Measurements from ENCODE around the gene ARID1B. TPM values are rescaled to one million over a fixed set of nuclear protein-coding genes. Genes with fewer than 3 reads are reported as not detected.
A peak's percentile ranks its signal among the peaks of the same experiment; 100 is the strongest.

The ARID1B gene
- total and polyA plus RNA-seq, 7 donors: 8.1 to 61.1 (median 53.1) TPM

DNA sequence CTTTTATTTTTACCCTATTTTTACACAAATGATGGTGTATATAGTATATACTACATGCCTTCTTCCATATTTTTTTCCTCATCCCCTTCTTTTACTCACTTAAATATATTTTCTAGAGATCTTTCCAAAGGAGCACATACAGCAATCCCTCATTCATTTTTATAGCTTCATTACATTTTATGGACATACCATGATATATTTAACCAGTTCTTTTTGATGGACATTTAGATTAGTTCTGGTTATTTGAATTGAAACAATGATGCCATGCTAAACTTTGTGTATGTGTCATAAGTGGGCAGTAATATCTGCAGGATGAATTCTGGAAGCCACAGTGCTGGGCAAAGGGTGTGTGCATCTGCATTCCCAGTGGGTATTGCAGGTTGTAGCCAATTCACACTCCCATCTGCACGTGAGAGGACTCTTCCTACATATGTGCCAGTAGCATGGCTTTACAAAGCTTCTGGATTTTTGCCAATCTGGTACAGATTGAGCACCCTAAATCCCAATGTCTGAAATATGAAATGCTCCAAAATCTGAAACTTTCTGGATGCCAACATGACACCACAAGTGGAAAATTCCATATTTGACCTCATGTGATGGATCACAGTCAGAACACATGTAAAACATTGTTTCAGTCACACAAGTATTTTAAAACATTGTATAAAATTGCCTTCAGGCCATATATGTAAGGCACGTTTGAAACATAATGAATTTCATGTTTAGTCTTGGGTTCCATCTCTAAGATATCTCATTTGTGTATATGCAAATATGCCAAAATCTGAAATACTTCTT, 127.2 kb downstream of the ARID1B start:
- H3K4me3 ChIP-seq: no peak overlapping the region
- peaks cover 9% of the 10 kb centered on the region for H3K4me1 ChIP-seq

DNA sequence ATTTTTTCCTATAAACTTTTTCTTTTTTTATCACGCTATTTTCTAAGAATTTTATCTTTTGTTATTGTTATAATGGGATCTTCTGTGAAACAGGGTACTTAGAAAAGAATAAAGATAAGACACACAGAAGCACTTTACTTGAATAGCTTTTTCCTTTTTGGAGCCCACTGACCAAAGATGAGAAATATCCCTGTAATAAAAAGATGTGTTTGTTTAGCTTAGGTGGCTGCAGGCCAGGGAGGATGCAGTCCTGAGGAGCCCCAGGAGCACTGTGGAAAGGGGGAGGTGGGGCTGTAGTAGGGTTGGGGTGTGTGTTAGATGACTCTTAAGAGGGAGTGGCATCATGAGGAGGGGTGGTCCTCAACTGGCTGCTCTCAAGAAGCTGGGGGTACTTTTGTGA, 128.6 kb downstream of the ARID1B start:
- no peaks in the 10 kb centered on the region for H3K9me3 ChIP-seq
- H3K36me3 ChIP-seq (ENCODE audit: insufficient read depth in 1 of 2, low read depth in 1 of 2): no peaks in the 10 kb centered on the region
- TF ChIP-seq, protein P1, sequence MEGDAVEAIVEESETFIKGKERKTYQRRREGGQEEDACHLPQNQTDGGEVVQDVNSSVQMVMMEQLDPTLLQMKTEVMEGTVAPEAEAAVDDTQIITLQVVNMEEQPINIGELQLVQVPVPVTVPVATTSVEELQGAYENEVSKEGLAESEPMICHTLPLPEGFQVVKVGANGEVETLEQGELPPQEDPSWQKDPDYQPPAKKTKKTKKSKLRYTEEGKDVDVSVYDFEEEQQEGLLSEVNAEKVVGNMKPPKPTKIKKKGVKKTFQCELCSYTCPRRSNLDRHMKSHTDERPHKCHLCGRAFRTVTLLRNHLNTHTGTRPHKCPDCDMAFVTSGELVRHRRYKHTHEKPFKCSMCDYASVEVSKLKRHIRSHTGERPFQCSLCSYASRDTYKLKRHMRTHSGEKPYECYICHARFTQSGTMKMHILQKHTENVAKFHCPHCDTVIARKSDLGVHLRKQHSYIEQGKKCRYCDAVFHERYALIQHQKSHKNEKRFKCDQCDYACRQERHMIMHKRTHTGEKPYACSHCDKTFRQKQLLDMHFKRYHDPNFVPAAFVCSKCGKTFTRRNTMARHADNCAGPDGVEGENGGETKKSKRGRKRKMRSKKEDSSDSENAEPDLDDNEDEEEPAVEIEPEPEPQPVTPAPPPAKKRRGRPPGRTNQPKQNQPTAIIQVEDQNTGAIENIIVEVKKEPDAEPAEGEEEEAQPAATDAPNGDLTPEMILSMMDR (IDR thresholded peaks at IDR 0.05): no peak
- H3K27ac ChIP-seq: no peak overlapping the region
- H3K4me3 ChIP-seq: no peak overlapping the region
- ATAC-seq (no peak), DNase-seq (no peak)
- no peaks in the 10 kb centered on the region for H3K27me3 ChIP-seq (ENCODE audit: insufficient read depth in 3 of 3, low read length in 2 of 3)
- intact Hi-C loops (cut with DNase I): no loop called here
- WGBS, 3 donors: 89 to 100% (median 100%) methylated on average over 1 of the region's 1 CpG
- peaks cover 8% of the 10 kb centered on the region for H3K4me1 ChIP-seq

More for the DNA sequence above, 127.2 kb downstream of the ARID1B start:
- H3K36me3 ChIP-seq (ENCODE audit: insufficient read depth in 1 of 2, low read depth in 1 of 2): no peaks in the 10 kb centered on the region
- no peak for ATAC-seq
- no peak for DNase-seq
- no peaks in the 10 kb centered on the region for H3K9me3 ChIP-seq
- H3K27me3 ChIP-seq (ENCODE audit: insufficient read depth in 3 of 3, low read length in 2 of 3): no peaks in the 10 kb centered on the region
- intact Hi-C loops (cut with DNase I): no loop called here
- TF ChIP-seq, protein P1 (IDR thresholded peaks at IDR 0.05): no peak
- no peak overlapping the region for H3K27ac ChIP-seq
- 43 to 60% (median 48%) methylated on average over 2 of the region's 2 CpGs for WGBS, 3 donors

DNA sequence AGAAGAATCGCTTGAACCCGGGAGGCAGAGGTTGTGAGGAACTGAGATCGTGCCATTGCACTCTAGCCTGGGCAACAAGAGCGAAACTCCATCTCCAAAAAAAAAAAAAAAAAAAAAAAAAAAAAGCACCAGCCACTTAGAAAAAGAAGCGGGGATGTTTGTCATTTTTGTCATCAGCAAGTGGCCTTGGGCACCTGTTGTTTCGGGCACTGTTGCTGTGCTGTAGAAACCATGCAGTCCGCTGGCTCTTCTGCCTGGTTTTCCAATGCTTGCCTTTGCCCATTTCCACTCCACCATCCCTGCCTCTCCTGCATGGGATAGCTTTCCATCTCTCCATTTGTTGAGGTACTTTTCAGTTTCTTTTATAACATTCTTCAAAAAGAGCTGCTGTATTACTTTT, 129.3 kb downstream of the ARID1B start:
- peaks cover 12% of the 10 kb centered on the region for H3K4me1 ChIP-seq
- intact Hi-C loops (cut with DNase I): no loop called here
- H3K27me3 ChIP-seq (ENCODE audit: insufficient read depth in 3 of 3, low read length in 2 of 3): no peaks in the 10 kb centered on the region
- H3K36me3 ChIP-seq (ENCODE audit: insufficient read depth in 1 of 2, low read depth in 1 of 2): no peaks in the 10 kb centered on the region
- DNase-seq (no peak), ATAC-seq (peak in 3 of 4 donors; percentile 48 to 52 (median 49))
- no peak overlapping the region for H3K27ac ChIP-seq
- 49 to 69% (median 64%) methylated on average over 7 of the region's 7 CpGs for WGBS, 3 donors
- no peak overlapping the region for H3K4me3 ChIP-seq
- TF ChIP-seq, protein P1 (IDR thresholded peaks at IDR 0.05): no peak
- H3K9me3 ChIP-seq: no peaks in the 10 kb centered on the region

DNA sequence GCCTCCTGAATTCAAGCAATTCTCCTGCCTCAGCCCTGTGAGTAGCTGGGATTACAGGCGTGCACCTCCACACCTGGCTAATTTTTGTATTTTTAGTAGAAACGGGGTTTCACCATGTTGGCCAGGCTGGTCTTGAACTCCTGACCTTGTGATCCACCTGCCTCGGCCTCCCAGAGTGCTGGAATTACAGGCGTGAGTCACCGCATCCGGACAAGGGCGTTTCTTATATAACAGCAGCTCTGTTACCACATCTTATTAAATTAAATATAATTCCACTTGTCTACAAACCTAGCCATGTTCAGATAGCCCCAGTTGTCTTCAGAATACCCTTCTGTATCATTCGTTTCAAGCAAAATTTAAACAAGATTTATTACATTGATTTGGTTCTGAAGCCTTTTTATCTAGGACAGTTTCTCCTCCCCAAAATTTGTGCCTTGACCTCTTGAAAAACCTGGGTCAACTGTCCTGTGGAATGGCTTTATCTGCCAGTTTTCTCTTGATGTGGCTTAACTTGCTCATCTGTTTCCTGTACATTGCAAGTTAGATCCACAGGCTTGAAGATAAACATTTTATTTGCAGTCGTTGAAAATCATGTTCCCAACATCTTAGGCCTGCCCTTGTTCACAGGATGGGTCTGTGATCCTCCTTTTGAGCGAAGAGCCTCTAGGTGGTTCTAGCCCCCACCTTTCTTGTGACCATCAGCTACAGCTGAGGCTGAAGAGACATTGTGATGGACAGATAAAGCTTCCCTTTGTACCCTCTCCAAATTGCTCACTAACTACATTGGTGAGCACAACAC, 132.2 kb downstream of the ARID1B start:
- peaks cover 26% of the 10 kb centered on the region for H3K4me1 ChIP-seq
- ATAC-seq (no peak), DNase-seq (no peak)
- TF ChIP-seq, protein P1 (IDR thresholded peaks at IDR 0.05): no peak
- 89 to 90% (median 90%) methylated on average over 10 of the region's 10 CpGs for WGBS, 3 donors
- H3K36me3 ChIP-seq (ENCODE audit: insufficient read depth in 1 of 2, low read depth in 1 of 2): no peaks in the 10 kb centered on the region
- H3K4me3 ChIP-seq: no peak overlapping the region
- intact Hi-C loops (cut with DNase I): no loop called here
- H3K27me3 ChIP-seq (ENCODE audit: insufficient read depth in 3 of 3, low read length in 2 of 3): no peaks in the 10 kb centered on the region
- H3K9me3 ChIP-seq: no peaks in the 10 kb centered on the region
- no peak overlapping the region for H3K27ac ChIP-seq
